HFFc6 (cell line): ENCODE data around the gene FBXL5. TPM values are rescaled to one million over a fixed set of nuclear protein-coding genes. Genes with fewer than 3 reads are reported as not detected.

Experiments
- DNase-seq: peaks from one replicate; pipeline ENCODE4 v3.0.0-alpha.2; 2018
- H3K27ac Mint-ChIP-seq: 2 replicates; pipeline ENCODE4 v1.8.0; 2020; ENCODE audit warnings: mild to moderate bottlenecking, mixed read lengths
- H3K27me3 Mint-ChIP-seq: 2 replicates; pipeline ENCODE4 v1.8.0; 2021; ENCODE audit warnings: mild to moderate bottlenecking, moderate library complexity, mixed read lengths; ENCODE audit not compliant: insufficient read depth
- H3K36me3 Mint-ChIP-seq: 2 replicates; pipeline ENCODE4 v1.8.0; 2021; ENCODE audit warnings: low read depth, mixed read lengths
- H3K4me1 Mint-ChIP-seq: 2 replicates; pipeline ENCODE4 v1.8.0; 2020; ENCODE audit warnings: low read depth, mixed read lengths
- H3K4me3 Mint-ChIP-seq: 2 replicates; pipeline ENCODE4 v1.8.0; 2020; ENCODE audit warnings: mild to moderate bottlenecking, moderate library complexity, mixed read lengths
- H3K9me3 Mint-ChIP-seq: 2 replicates; pipeline ENCODE4 v1.8.0; 2020; ENCODE audit warnings: mild to moderate bottlenecking, mixed read lengths
- CTCF ChIP-seq: fragments of 200-600 bp; sonication (generic); IDR thresholded peaks from 2 replicates; pipeline ENCODE4 v1.5.0; 2021; ENCODE audit warnings: antibody characterized with exemption, mild to moderate bottlenecking
- total RNA-seq, 6 experiments: library from RNA; stranded (reverse); fragmentation: NEBNext Ultra II Directional; extraction: Animal tissue kit (Norgen Biotek cat#: 25700); gene quantifications; 2 replicates in 1 of 6; 3 replicates in 5 of 6; pipeline ENCODE4 v1.2.3, GENCODE V29; 2021

FBXL5 gene
- total RNA-seq, 6 experiments from 2014 or later: 35.8 to 40.5 (median 37.2) TPM

- no peak for TF ChIP-seq CTCF
- no peak overlapping the region for H3K27ac Mint-ChIP-seq
These were observed 41.7 kb upstream of the FBXL5 start for GRCh38 chr4:15696866-15697265.

DNA sequence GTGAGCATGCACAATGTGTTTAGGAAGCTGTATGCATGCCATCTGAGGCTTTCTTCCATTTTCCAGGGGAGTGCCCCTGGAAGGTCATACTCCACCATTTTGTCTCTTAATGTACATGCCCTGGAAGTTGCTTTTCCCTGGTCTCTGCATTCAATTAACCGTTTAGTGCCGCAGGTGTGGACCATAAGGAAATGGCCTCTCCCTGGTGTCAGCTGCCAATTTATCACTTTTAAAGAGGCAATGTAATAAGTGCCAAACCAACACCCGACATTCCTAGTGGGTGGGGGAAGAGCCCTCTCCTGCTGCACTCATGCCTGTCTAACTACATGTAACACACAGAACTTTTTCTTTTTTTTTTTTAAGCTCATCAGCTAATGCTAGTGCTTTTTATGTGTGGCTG lies 40.6 kb upstream of the FBXL5 start:
- Mint-ChIP-seq H3K27me3 (no peaks in the 10 kb centered on the region; the same call in none of the 2 replicates), H3K4me1 (peaks cover 56% of the 10 kb centered on the region), H3K36me3 (peaks cover 16% of the 10 kb centered on the region), H3K27ac (no peak overlapping the region; the same call in none of the 2 replicates), H3K4me3 (peak overlapping the region; percentile 44), H3K9me3 (no peaks in the 10 kb centered on the region)
- no peak for DNase-seq
- TF ChIP-seq CTCF: no peak

More at GRCh38 chr4:15696866-15697265, 41.7 kb upstream of the FBXL5 start:
- H3K4me3 Mint-ChIP-seq: no peak overlapping the region
- no peaks in the 10 kb centered on the region; the same call in none of the 2 replicates for H3K27me3 Mint-ChIP-seq
- H3K9me3 Mint-ChIP-seq: no peaks in the 10 kb centered on the region
- H3K4me1 Mint-ChIP-seq: peaks cover 44% of the 10 kb centered on the region
- H3K36me3 Mint-ChIP-seq: peaks cover 16% of the 10 kb centered on the region
- no peak for DNase-seq

GRCh38 chr4:15695240-15695699 lies 40.1 kb upstream of the FBXL5 start:
- Mint-ChIP-seq H3K27ac (peak overlapping the region; percentile 79), H3K4me3 (peak overlapping the region; percentile 44), H3K36me3 (peaks cover 16% of the 10 kb centered on the region), H3K27me3 (no peaks in the 10 kb centered on the region; the same call in none of the 2 replicates), H3K9me3 (no peaks in the 10 kb centered on the region), H3K4me1 (peaks cover 60% of the 10 kb centered on the region)
- peak; percentile 25; the same call in 1 of the 2 replicates for TF ChIP-seq CTCF
- peak; percentile 92 for DNase-seq

- no peak overlapping the region for H3K4me3 Mint-ChIP-seq
- H3K4me1 Mint-ChIP-seq: peaks cover 69% of the 10 kb centered on the region
- H3K27me3 Mint-ChIP-seq: no peaks in the 10 kb centered on the region; the same call in none of the 2 replicates
- H3K27ac Mint-ChIP-seq: no peak overlapping the region
- no peak for DNase-seq
- H3K9me3 Mint-ChIP-seq: no peaks in the 10 kb centered on the region
- H3K36me3 Mint-ChIP-seq: peaks cover 16% of the 10 kb centered on the region
- TF ChIP-seq CTCF: no peak
These were observed 39.3 kb upstream of the FBXL5 start for GRCh38 chr4:15694431-15694830.

DNA sequence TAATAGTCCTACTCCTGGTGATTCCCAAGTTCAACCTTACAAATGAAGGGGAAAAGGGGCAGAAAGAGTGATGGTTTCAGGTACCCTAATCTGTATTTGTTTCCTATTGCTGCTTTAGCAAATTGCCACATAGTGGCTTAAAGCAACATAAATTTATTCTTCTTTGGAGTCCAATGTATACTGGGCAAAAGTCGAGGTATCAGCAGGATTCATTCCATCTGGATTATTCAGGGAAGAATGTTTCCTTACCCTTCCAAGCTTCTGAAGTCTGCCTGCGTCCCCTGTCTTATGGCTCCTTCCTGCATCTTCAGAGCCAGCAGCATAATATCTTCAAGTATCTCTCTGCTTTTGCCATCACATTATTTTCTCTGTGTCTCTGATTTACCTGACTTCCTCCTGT lies 37.4 kb upstream of the FBXL5 start:
- Mint-ChIP-seq H3K4me1 (peaks cover 87% of the 10 kb centered on the region), H3K27ac (peak overlapping the region; percentile 57; the same call in 1 of the 2 replicates)
- no peak for DNase-seq

More for the DNA sequence above, 37.4 kb upstream of the FBXL5 start:
- Mint-ChIP-seq H3K4me3 (no peak overlapping the region; the same call in 1 of the 2 replicates), H3K9me3 (no peaks in the 10 kb centered on the region), H3K36me3 (peaks cover 27% of the 10 kb centered on the region), H3K27me3 (no peaks in the 10 kb centered on the region; the same call in none of the 2 replicates)
- no peak for TF ChIP-seq CTCF
